ENCODE measurements around the gene C11orf58. TPM values are rescaled to one million over a fixed set of nuclear protein-coding genes. Genes with fewer than 3 reads are reported as not detected.

The C11orf58 gene
- total and polyA plus RNA-seq, 8 donors = 39.3 to 73.6 (median 53.5) TPM

GRCh38 chr11:16789063-16789420 is 50.6 kb downstream of the C11orf58 start:
- Histone ChIP-seq H3K4me1 (peaks cover 0 to 5% (median 0%) of the 10 kb centered on the region in 3 donors), H3K36me3 (peaks cover 0 to 21% (median 2%) of the 10 kb centered on the region in 3 donors), H3K27ac (no peak overlapping the region), H3K27me3 (no peaks in the 10 kb centered on the region), H3K4me3 (no peak overlapping the region), H3K9me3 (no peaks in the 10 kb centered on the region)
- TF ChIP-seq CTCF (IDR thresholded peaks at IDR 0.05) = no peak
- WGBS, 2 donors = 90 to 93% methylated on average over 13 of the region's 13 CpGs
- ATAC-seq (no peak), DNase-seq (no peak), FAIRE-seq (no peak)
- intact Hi-C loops (cut with DNase I) = no loop called here

- DNase-seq (peak in 1 of 6 donors; percentile 45), ATAC-seq (no peak)
- no peak overlapping the region for H3K27ac ChIP-seq
Observed at GRCh38 chr11:16789560-16790485, 51.4 kb downstream of the C11orf58 start.

GRCh38 chr11:16790486-16791190 is 52.2 kb downstream of the C11orf58 start:
- no peak for TF ChIP-seq CTCF (IDR thresholded peaks at IDR 0.05)

More at GRCh38 chr11:16789560-16790485, 51.4 kb downstream of the C11orf58 start:
- no peaks in the 10 kb centered on the region for H3K27me3 ChIP-seq
- WGBS, 2 donors = 77 to 83% methylated on average over 10 of the region's 10 CpGs
- H3K9me3 ChIP-seq = no peaks in the 10 kb centered on the region
- FAIRE-seq = no peak
- no peak for TF ChIP-seq CTCF (IDR thresholded peaks at IDR 0.05)
- peaks cover 0 to 5% (median 0%) of the 10 kb centered on the region in 3 donors for H3K4me1 ChIP-seq
- peaks cover 0 to 24% (median 2%) of the 10 kb centered on the region in 3 donors for H3K36me3 ChIP-seq
- intact Hi-C loops (cut with DNase I) = no loop called here
- no peak overlapping the region for H3K4me3 ChIP-seq

GRCh38 chr11:16791191-16791961 is 52.9 kb downstream of the C11orf58 start:
- H3K9me3 ChIP-seq = no peaks in the 10 kb centered on the region
- no peak for TF ChIP-seq CTCF (IDR thresholded peaks at IDR 0.05)
- H3K4me3 ChIP-seq = no peak overlapping the region
- no peak for DNase-seq
- intact Hi-C loops (cut with DNase I) = no loop called here
- H3K4me1 ChIP-seq = peaks cover 0 to 5% (median 0%) of the 10 kb centered on the region in 3 donors
- peak in 3 of 4 donors; percentile 50 to 72 (median 64) for ATAC-seq
- 82 to 88% methylated on average over 13 of the region's 13 CpGs for WGBS, 2 donors
- FAIRE-seq = no peak
- peaks cover 0 to 24% (median 2%) of the 10 kb centered on the region in 3 donors for H3K36me3 ChIP-seq
- peak overlapping the region in 2 of 4 donors; percentile 17 to 32 for H3K27ac ChIP-seq
- no peaks in the 10 kb centered on the region for H3K27me3 ChIP-seq

More at GRCh38 chr11:16790486-16791190, 52.2 kb downstream of the C11orf58 start:
- 92 to 94% methylated on average over 16 of the region's 16 CpGs for WGBS, 2 donors
- FAIRE-seq (no peak), DNase-seq (peak in 1 of 6 donors; percentile 27), ATAC-seq (no peak)
- Histone ChIP-seq H3K36me3 (peaks cover 0 to 24% (median 2%) of the 10 kb centered on the region in 3 donors), H3K4me3 (no peak overlapping the region), H3K4me1 (peaks cover 0 to 5% (median 0%) of the 10 kb centered on the region in 3 donors), H3K27ac (peak overlapping the region in 1 of 4 donors; percentile 32), H3K27me3 (no peaks in the 10 kb centered on the region), H3K9me3 (no peaks in the 10 kb centered on the region)
- intact Hi-C loops (cut with DNase I) = no loop called here
